DND-41 (cell line): ENCODE measurements around the gene USP34.

Source experiments
- CTCF ChIP-seq: IDR thresholded peaks from 2 replicates; pipeline ENCODE4 v1.5.1; 2012; ENCODE audit warnings: borderline replicate concordance, low read length, moderate library complexity, mild to moderate bottlenecking; ENCODE audit not compliant: poor library complexity, severe bottlenecking; ENCODE audit errors: extremely low read depth
- EZH2 ChIP-seq: IDR thresholded peaks from 3 replicates; pipeline ENCODE4 v1.6.1; 2012; ENCODE audit warnings: borderline replicate concordance, low read depth, mild to moderate bottlenecking, moderate library complexity, low read length, inconsistent platforms; ENCODE audit not compliant: severe bottlenecking

- TF ChIP-seq CTCF: no peak
- no peak for TF ChIP-seq EZH2
Measured at GRCh38 chr2:61411109-61411508, 59.8 kb downstream of the USP34 start.
